HG03135 (cell line): Measurements from ENCODE around the gene GMEB1.
"Not testable (repeated sequence)": the region's sequence is repeated elsewhere in the genome, so short reads cannot be mapped to it uniquely, and the experiment has no call there.

Experiments
- ATAC-seq: cut with Tn5 transposase; IDR thresholded peaks from one replicate; pipeline ENCODE4 v1.9.1; 2021; ENCODE audit warnings: mild to moderate bottlenecking, moderate library complexity; ENCODE audit not compliant: unreplicated experiment

GMEB1 gene

GRCh38 chr1:28671254-28671780 lies 2.7 kb downstream of the GMEB1 start:
- ATAC-seq, result no peak

GRCh38 chr1:28672971-28673370 lies 4.4 kb downstream of the GMEB1 start:
- not testable (repeated sequence) for ATAC-seq

GRCh38 chr1:28675924-28676257 lies 7.3 kb downstream of the GMEB1 start:
- no peak for ATAC-seq

GRCh38 chr1:28680151-28680550 lies 11.6 kb downstream of the GMEB1 start:
- no peak for ATAC-seq

GRCh38 chr1:28682840-28683239 lies 14.3 kb downstream of the GMEB1 start:
- no peak for ATAC-seq

GRCh38 chr1:28684937-28685336 lies 16.4 kb downstream of the GMEB1 start:
- ATAC-seq, result no peak

GRCh38 chr1:28691627-28692026 lies 23.0 kb downstream of the GMEB1 start:
- ATAC-seq, result not testable (repeated sequence)

- no peak for ATAC-seq
Measured at GRCh38 chr1:28703629-28704028, 35.0 kb downstream of the GMEB1 start.

GRCh38 chr1:28716336-28716735 lies 47.8 kb downstream of the GMEB1 start:
- no peak for ATAC-seq

GRCh38 chr1:28718166-28718565 lies 49.6 kb downstream of the GMEB1 start:
- no peak for ATAC-seq

GRCh38 chr1:28718586-28719331 lies 50.2 kb downstream of the GMEB1 start:
- no peak for ATAC-seq

GRCh38 chr1:28719332-28719619 lies 50.7 kb downstream of the GMEB1 start:
- ATAC-seq, result no peak

- no peak for ATAC-seq
Measured at GRCh38 chr1:28720376-28720775, 51.8 kb downstream of the GMEB1 start.

- not testable (repeated sequence) for ATAC-seq
Measured at GRCh38 chr1:28721927-28722326, 53.3 kb downstream of the GMEB1 start.

GRCh38 chr1:28725365-28725764 lies 56.8 kb downstream of the GMEB1 start:
- ATAC-seq, result not testable (repeated sequence)

GRCh38 chr1:28735961-28736449 lies 67.4 kb downstream of the GMEB1 start:
- no peak for ATAC-seq

GRCh38 chr1:28736450-28737306 lies 68.1 kb downstream of the GMEB1 start, which contains the start of gene YTHDF2:
YTHDF2 (plus strand) TSS chr1:28736940; CDS start chr1:28737121, 181 bp downstream.
- peak; percentile 91 for ATAC-seq

- ATAC-seq, result peak; percentile 6
Measured at GRCh38 chr1:28737307-28738132, 68.9 kb downstream of the GMEB1 start.

- no peak for ATAC-seq
Measured at GRCh38 chr1:28740118-28740517, 71.5 kb downstream of the GMEB1 start.

GRCh38 chr1:28744184-28744583 lies 75.6 kb downstream of the GMEB1 start:
- no peak for ATAC-seq

- ATAC-seq, result no peak
Measured at GRCh38 chr1:28745653-28746173, 77.1 kb downstream of the GMEB1 start.
